ENCODE measurements around the gene GATA5. TPM values are rescaled to one million over a fixed set of nuclear protein-coding genes. Genes with fewer than 3 reads are reported as not detected.

The GATA5 gene
- total RNA-seq, 4 donors from 2014 or later = not detected

GRCh38 chr20:62475027-62475771 is 596 bp downstream of the GATA5 start:
- no peak for TF ChIP-seq CTCF (IDR thresholded peaks at IDR 0.05 in 4 of 5, conservative IDR thresholded peaks at IDR 0.05 in 1 of 5)
- no peak for TF ChIP-seq POLR2A (IDR thresholded peaks at IDR 0.05)
- DNase-seq (no peak), ATAC-seq (no peak)
- peak overlapping the region in 3 of 4 donors; percentile 21 to 38 (median 36) for H3K4me3 ChIP-seq
- no peaks in the 10 kb centered on the region for H3K9me3 ChIP-seq
- peaks cover 59 to 69% (median 69%) of the 10 kb centered on the region in 3 donors for H3K27me3 ChIP-seq
- peaks cover 0 to 7% of the 10 kb centered on the region in 2 donors for H3K4me1 ChIP-seq
- in situ Hi-C loops (cut with MboI; ENCODE audit: low sequenced_read_pairs in 4 of 4) = no loop called here
- intact Hi-C loops (cut with DNase I; ENCODE audit: low total_unique reads) = no loop called here
- H3K27ac ChIP-seq = no peak overlapping the region
- no peaks in the 10 kb centered on the region for H3K36me3 ChIP-seq

GRCh38 chr20:62474604-62475026 is 1.2 kb downstream of the GATA5 start:
- Histone ChIP-seq H3K27ac (no peak overlapping the region), H3K4me3 (no peak overlapping the region), H3K9me3 (no peaks in the 10 kb centered on the region), H3K27me3 (peaks cover 61 to 72% (median 72%) of the 10 kb centered on the region in 3 donors), H3K4me1 (peaks cover 0 to 7% of the 10 kb centered on the region in 2 donors), H3K36me3 (no peaks in the 10 kb centered on the region)
- TF ChIP-seq CTCF (IDR thresholded peaks at IDR 0.05 in 4 of 5, conservative IDR thresholded peaks at IDR 0.05 in 1 of 5) = no peak
- no peak for TF ChIP-seq POLR2A (IDR thresholded peaks at IDR 0.05)
- no peak for DNase-seq
- intact Hi-C loops (cut with DNase I; ENCODE audit: low total_unique reads) (no loop called here), in situ Hi-C loops (cut with MboI; ENCODE audit: low sequenced_read_pairs in 4 of 4) (no loop called here)
- ATAC-seq = no peak

GRCh38 chr20:62473717-62474603 is 1.8 kb downstream of the GATA5 start:
- in situ Hi-C loops (cut with MboI; ENCODE audit: low sequenced_read_pairs in 4 of 4) (no loop called here), intact Hi-C loops (cut with DNase I; ENCODE audit: low total_unique reads) (no loop called here)
- no peaks in the 10 kb centered on the region for H3K9me3 ChIP-seq
- peaks cover 0 to 7% of the 10 kb centered on the region in 2 donors for H3K4me1 ChIP-seq
- H3K27me3 ChIP-seq = peaks cover 58 to 72% (median 66%) of the 10 kb centered on the region in 3 donors
- TF ChIP-seq POLR2A (IDR thresholded peaks at IDR 0.05) = no peak
- no peak overlapping the region for H3K4me3 ChIP-seq
- ATAC-seq = no peak
- H3K27ac ChIP-seq = no peak overlapping the region
- no peak for DNase-seq
- H3K36me3 ChIP-seq = no peaks in the 10 kb centered on the region

GRCh38 chr20:62472941-62473585 is 2.7 kb downstream of the GATA5 start:
- no peak overlapping the region for H3K4me3 ChIP-seq
- H3K36me3 ChIP-seq = no peaks in the 10 kb centered on the region
- intact Hi-C loops (cut with DNase I; ENCODE audit: low total_unique reads) = no loop called here
- H3K4me1 ChIP-seq = peaks cover 0 to 7% of the 10 kb centered on the region in 2 donors
- no peak overlapping the region for H3K27ac ChIP-seq
- DNase-seq = no peak
- TF ChIP-seq POLR2A (IDR thresholded peaks at IDR 0.05) (no peak), CTCF (IDR thresholded peaks at IDR 0.05 in 4 of 5, conservative IDR thresholded peaks at IDR 0.05 in 1 of 5) (no peak)
- no peaks in the 10 kb centered on the region for H3K9me3 ChIP-seq
- H3K27me3 ChIP-seq = peaks cover 52 to 64% (median 57%) of the 10 kb centered on the region in 3 donors
- in situ Hi-C loops (cut with MboI; ENCODE audit: low sequenced_read_pairs in 4 of 4) = no loop called here
- ATAC-seq = no peak

Data from gastrocnemius medialis (tissue), 4 donors.